ENCODE data around the gene HDAC4. TPM values are rescaled to one million over a fixed set of nuclear protein-coding genes. Genes with fewer than 3 reads are reported as not detected.

The HDAC4 gene
- total and polyA plus RNA-seq, 2 of the 4 experiments (the other 2 are of a cell fraction), result 4.1 to 7.2 TPM

DNA sequence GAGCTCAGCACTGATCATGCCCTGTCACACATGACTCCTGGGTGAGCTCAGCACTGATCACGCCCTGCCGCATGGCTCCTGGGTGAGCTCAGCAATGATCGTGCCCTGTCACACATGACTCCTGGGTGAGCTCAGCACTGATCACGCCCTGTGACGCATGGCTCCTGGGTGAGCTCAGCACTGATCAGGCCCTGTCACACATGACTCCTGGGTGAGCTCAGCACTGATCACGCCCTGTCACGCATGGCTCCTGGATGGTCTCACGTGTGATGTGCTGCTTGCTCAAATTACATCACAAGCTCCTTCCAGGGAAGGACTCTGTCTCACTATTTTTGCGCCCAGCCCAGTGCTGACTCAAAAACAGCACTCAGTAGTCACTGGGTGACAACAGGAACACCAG lies 258.0 kb downstream of the HDAC4 start:
- Histone ChIP-seq H3K79me1 (ENCODE audit: low read depth in 1 of 2, low read length in 2 of 2) (no peaks in the 10 kb centered on the region), H2BK5ac (ENCODE audit: low read depth, low read length, poor library complexity, severe bottlenecking) (no peak overlapping the region), H3K9me3 (ENCODE audit: control insufficient read depth, insufficient read depth, low read length) (no peaks in the 10 kb centered on the region), H2AFZ (replicated peaks; ENCODE audit: low read length, poor library complexity) (no peak overlapping the region), H3K36me3 (ENCODE audit: control insufficient read depth, insufficient read depth, low read length) (peaks cover 74% of the 10 kb centered on the region), H3K27me3 (ENCODE audit: control insufficient read depth, insufficient read depth, low read length) (no peaks in the 10 kb centered on the region), H3K18ac (ENCODE audit: low read depth, low read length) (no peak overlapping the region), H4K91ac (ENCODE audit: insufficient read depth, low read depth, low read length) (no peak overlapping the region), H2AK5ac (ENCODE audit: low read depth, low read length) (no peak overlapping the region), H3K4me2 (ENCODE audit: low read depth, low read length) (no peak overlapping the region), H4K20me1 (ENCODE audit: insufficient read depth, low read length) (peaks cover 3% of the 10 kb centered on the region), H3K27ac (ENCODE audit: insufficient read depth, low read length) (no peak overlapping the region), H3K56ac (ENCODE audit: extremely low read depth, insufficient read depth, low read length) (no peak overlapping the region), H3K4me3 (ENCODE audit: insufficient read depth, low read depth, low read length) (no peak overlapping the region), H2BK120ac (ENCODE audit: low read depth, low read length) (no peak overlapping the region), H3K14ac (replicated peaks; ENCODE audit: low read depth, low read length) (no peak overlapping the region), H3K4me1 (ENCODE audit: control insufficient read depth, insufficient read depth, low read length) (no peaks in the 10 kb centered on the region), H3K23ac (ENCODE audit: low read depth, low read length) (no peak overlapping the region), H4K8ac (ENCODE audit: low read depth in 2 of 2, low read length in 2 of 2) (no peak overlapping the region), H2BK20ac (ENCODE audit: low read depth, low read length) (no peak overlapping the region), H3K4ac (ENCODE audit: low read depth, low read length) (no peak overlapping the region), H3K9me1 (ENCODE audit: insufficient read depth, low read length) (0 out of 2 replicates have a peak, but pooled peaks cover 3% of the 10 kb centered on the region), H2AK9ac (replicated peaks; ENCODE audit: low read depth, low read length, poor library complexity) (no peak overlapping the region), H2BK15ac (ENCODE audit: low read depth, low read length) (no peak overlapping the region), H3K9ac (ENCODE audit: low read depth, low read length) (no peak overlapping the region), H4K5ac (ENCODE audit: low read depth, low read length) (no peak overlapping the region)
- in situ Hi-C loops (cut with MboI; ENCODE audit: low sequenced_read_pairs), result loop anchor here (25.0 kb wide), 1 partner anchor 844 kb away; no protein-coding TSS in a partner anchor
- CTCF ChIA-PET, result interaction anchor here (0.5 to 1.1 kb wide), 2 partner anchors 18 to 848 kb away, joined by 3 to 4 read pairs; no protein-coding TSS in a partner anchor
- POLR2A ChIA-PET (ENCODE audit: unreplicated experiment), result interaction anchor here (0.6 kb wide), 1 partner anchor 176 kb away, joined by 7 read pairs; no protein-coding TSS in a partner anchor
- WGBS, 2 experiments (ENCODE audit: extremely low coverage in 2 of 2, insufficient read length in 1 of 2), result 100% methylated on average over 9 of the region's 9 CpGs; no CpG with 5 or more reads in 1 of the 2 experiments
- no TSS peak for BruUV-seq (replicated peaks)
- dilution Hi-C loops (cut with HindIII; ENCODE audit: low sequenced_read_pairs, unreplicated experiment), result no loop called here
- TF ChIP-seq SMC3 (IDR thresholded peaks at IDR 0.05; ENCODE audit: low read depth, low read length) (no peak), RFX5 (IDR thresholded peaks at IDR 0.05; ENCODE audit: low read depth, low read length) (no peak), RAD21 (IDR thresholded peaks at IDR 0.05; ENCODE audit: low read length) (no peak), BHLHE40 (IDR thresholded peaks at IDR 0.05; ENCODE audit: low read depth, low read length) (no peak), RCOR1 (IDR thresholded peaks at IDR 0.05; ENCODE audit: insufficient replicate concordance, low read length) (no peak), POLR2A (IDR thresholded peaks at IDR 0.05; ENCODE audit: low read depth, low read length) (no peak), CEBPB (IDR thresholded peaks at IDR 0.05; ENCODE audit: low read depth, low read length) (no peak), CHD1 (IDR thresholded peaks at IDR 0.05; ENCODE audit: low read depth, low read length) (no peak), MXI1 (IDR thresholded peaks at IDR 0.05; ENCODE audit: borderline replicate concordance, low read depth, low read length) (no peak), FOS (IDR thresholded peaks at IDR 0.05; ENCODE audit: low read depth, low read length) (no peak), NFE2L2 (IDR thresholded peaks at IDR 0.05; ENCODE audit: low read depth, low read length) (no peak), MAZ (IDR thresholded peaks at IDR 0.05; ENCODE audit: borderline replicate concordance, low read depth, low read length) (no peak), MAFK (IDR thresholded peaks at IDR 0.05; ENCODE audit: low read depth, low read length) (no peak)
- TF ChIP-seq, protein P1, sequence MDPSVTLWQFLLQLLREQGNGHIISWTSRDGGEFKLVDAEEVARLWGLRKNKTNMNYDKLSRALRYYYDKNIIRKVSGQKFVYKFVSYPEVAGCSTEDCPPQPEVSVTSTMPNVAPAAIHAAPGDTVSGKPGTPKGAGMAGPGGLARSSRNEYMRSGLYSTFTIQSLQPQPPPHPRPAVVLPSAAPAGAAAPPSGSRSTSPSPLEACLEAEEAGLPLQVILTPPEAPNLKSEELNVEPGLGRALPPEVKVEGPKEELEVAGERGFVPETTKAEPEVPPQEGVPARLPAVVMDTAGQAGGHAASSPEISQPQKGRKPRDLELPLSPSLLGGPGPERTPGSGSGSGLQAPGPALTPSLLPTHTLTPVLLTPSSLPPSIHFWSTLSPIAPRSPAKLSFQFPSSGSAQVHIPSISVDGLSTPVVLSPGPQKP (IDR thresholded peaks at IDR 0.05; ENCODE audit: borderline replicate concordance, low read depth, low read length), result no peak
- TF ChIP-seq, protein P2, sequence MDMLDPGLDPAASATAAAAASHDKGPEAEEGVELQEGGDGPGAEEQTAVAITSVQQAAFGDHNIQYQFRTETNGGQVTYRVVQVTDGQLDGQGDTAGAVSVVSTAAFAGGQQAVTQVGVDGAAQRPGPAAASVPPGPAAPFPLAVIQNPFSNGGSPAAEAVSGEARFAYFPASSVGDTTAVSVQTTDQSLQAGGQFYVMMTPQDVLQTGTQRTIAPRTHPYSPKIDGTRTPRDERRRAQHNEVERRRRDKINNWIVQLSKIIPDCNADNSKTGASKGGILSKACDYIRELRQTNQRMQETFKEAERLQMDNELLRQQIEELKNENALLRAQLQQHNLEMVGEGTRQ (IDR thresholded peaks at IDR 0.05; ENCODE audit: low read depth, low read length), result no peak
- TF ChIP-seq, protein P3, sequence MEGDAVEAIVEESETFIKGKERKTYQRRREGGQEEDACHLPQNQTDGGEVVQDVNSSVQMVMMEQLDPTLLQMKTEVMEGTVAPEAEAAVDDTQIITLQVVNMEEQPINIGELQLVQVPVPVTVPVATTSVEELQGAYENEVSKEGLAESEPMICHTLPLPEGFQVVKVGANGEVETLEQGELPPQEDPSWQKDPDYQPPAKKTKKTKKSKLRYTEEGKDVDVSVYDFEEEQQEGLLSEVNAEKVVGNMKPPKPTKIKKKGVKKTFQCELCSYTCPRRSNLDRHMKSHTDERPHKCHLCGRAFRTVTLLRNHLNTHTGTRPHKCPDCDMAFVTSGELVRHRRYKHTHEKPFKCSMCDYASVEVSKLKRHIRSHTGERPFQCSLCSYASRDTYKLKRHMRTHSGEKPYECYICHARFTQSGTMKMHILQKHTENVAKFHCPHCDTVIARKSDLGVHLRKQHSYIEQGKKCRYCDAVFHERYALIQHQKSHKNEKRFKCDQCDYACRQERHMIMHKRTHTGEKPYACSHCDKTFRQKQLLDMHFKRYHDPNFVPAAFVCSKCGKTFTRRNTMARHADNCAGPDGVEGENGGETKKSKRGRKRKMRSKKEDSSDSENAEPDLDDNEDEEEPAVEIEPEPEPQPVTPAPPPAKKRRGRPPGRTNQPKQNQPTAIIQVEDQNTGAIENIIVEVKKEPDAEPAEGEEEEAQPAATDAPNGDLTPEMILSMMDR (conservative IDR thresholded peaks at IDR 0.05; ENCODE audit: low read depth, low read length), result no peak
- intact Hi-C loops (cut with micrococcal nuclease), result loop anchor here (5.0 kb wide), 1 partner anchor 849 kb away; no protein-coding TSS in a partner anchor
- DNase-seq, result peak; percentile 1
- ATAC-seq (ENCODE audit: low read depth), result no peak

All from IMR-90 (cell line).